Kidney (tissue), 14 donors: ENCODE data around the gene IL31. TPM values are rescaled to one million over a fixed set of nuclear protein-coding genes. Genes with fewer than 3 reads are reported as not detected.
"Not testable (repeated sequence)": the region's sequence is repeated elsewhere in the genome, so short reads cannot be mapped to it uniquely, and the experiment has no call there.

Experiments used
- DNase-seq, 5 donors: peaks; one replicate each; pipeline ENCODE4 v3.0.0-alpha.2; 2013 to 2020
- FAIRE-seq: peaks from 2 replicates; lab custom pipeline; 2012; peaks lifted over from hg19 to GRCh38; lab: Jason Lieb, UNC
- H3K27ac ChIP-seq, 2 donors: one replicate each; pipeline ENCODE4 v1.7.0; 2013; ENCODE audit warnings: low read depth in 2 of 2, low read length in 2 of 2, inconsistent platforms in 1 of 2
- H3K27me3 ChIP-seq: one replicate; pipeline ENCODE4 v1.7.1; 2013; ENCODE audit warnings: low read length, inconsistent platforms; ENCODE audit not compliant: control insufficient read depth, insufficient read depth
- H3K36me3 ChIP-seq, 3 donors: one replicate each; pipeline versions ENCODE4 v1.7.0 to v1.7.1; 2013; ENCODE audit warnings: low read length in 3 of 3, control low read depth in 1 of 3, inconsistent platforms in 1 of 3; ENCODE audit not compliant: insufficient read depth in 3 of 3, control insufficient read depth in 2 of 3
- H3K4me1 ChIP-seq, 3 donors: one replicate each; pipeline versions ENCODE4 v1.7.0 to v1.7.1; 2013; ENCODE audit warnings: low read length in 3 of 3, inconsistent platforms in 1 of 3, low read depth in 1 of 3; ENCODE audit not compliant: control insufficient read depth in 2 of 3, insufficient read depth in 2 of 3
- H3K4me3 ChIP-seq, 3 donors: one replicate each; pipeline versions ENCODE4 v1.7.0 to v1.8.1; 2013; ENCODE audit warnings: low read length in 3 of 3, control low read depth in 1 of 3, inconsistent platforms in 1 of 3
- H3K9ac ChIP-seq, 3 donors: one replicate each; pipeline versions ENCODE4 v1.7.0 to v1.7.1; 2013; ENCODE audit warnings: low read length in 3 of 3, control low read depth in 1 of 3, inconsistent platforms in 1 of 3
- H3K9me3 ChIP-seq, 3 donors: one replicate each; pipeline versions ENCODE4 v1.7.0 to v1.7.1; 2013; ENCODE audit warnings: low read length in 3 of 3, control low read depth in 1 of 3, inconsistent platforms in 1 of 3; ENCODE audit not compliant: control insufficient read depth in 2 of 3, insufficient read depth in 1 of 3
- intact Hi-C: fragments of 100-400 bp; cut with DNase I; formaldehyde crosslinking; loops from one replicate; pipeline ENCODE4 v1.11.1; 2022
- polyA plus RNA-seq: library from polyadenylated mRNA; stranded (reverse); fragments of 350-450 nt; fragmentation: Illumina TruSeq; extraction: RNeasy Lipid Tissue Mini Kit (QIAGEN cat#74804); gene quantifications from one replicate; pipeline ENCODE4 v1.2.3, GENCODE V29; 2014; ENCODE audit warnings: low read depth, low replicate concordance; ENCODE audit not compliant: insufficient read depth
- total RNA-seq: library from RNA; stranded (reverse); fragmentation: NEBNext Ultra II Directional; extraction: Animal tissue kit (Norgen Biotek cat#: 25700); gene quantifications from one replicate; pipeline ENCODE4 v1.2.1, GENCODE V29; 2021
- TF ChIP-seq, protein P1 (sequence below): IDR thresholded peaks from 3 replicates; pipeline ENCODE4 v1.5.1; 2012; ENCODE audit warnings: mild to moderate bottlenecking, moderate library complexity, borderline replicate concordance; ENCODE audit not compliant: insufficient read depth; ENCODE audit errors: extremely low read depth
- donor health status: control.
- donor health status: control.
- donor health status: control.
- donor health status: control.
- donor health status: control.
- donor health status: DM: yes; HTN: yes; CAD: no.
- donor health status: Normal renal cell carcinoma (clear cell type).

The IL31 gene
- total and polyA plus RNA-seq, 2 donors from 2014 or later = not detected

GRCh38 chr12:122182887-122183587, 9.0 kb upstream of the IL31 start, which contains the start of gene LRRC43:
Gene LRRC43, plus strand, starts transcription at chr12:122183123. Its CDS starts 22 bp downstream, at chr12:122183145.
- Histone ChIP-seq H3K9me3 (no peaks in the 10 kb centered on the region), H3K36me3 (no peaks in the 10 kb centered on the region), H3K4me1 (no peaks in the 10 kb centered on the region), H3K4me3 (peak within 1 kb of the TSS; percentile 44 to 66 (median 64)), H3K27ac (no peak within 1 kb of the TSS), H3K27me3 (no peaks in the 10 kb centered on the region), H3K9ac (peak within 1 kb of the TSS in 1 of 3 donors; percentile 67)
- intact Hi-C loops = no loop called here
- TF ChIP-seq, protein P1, sequence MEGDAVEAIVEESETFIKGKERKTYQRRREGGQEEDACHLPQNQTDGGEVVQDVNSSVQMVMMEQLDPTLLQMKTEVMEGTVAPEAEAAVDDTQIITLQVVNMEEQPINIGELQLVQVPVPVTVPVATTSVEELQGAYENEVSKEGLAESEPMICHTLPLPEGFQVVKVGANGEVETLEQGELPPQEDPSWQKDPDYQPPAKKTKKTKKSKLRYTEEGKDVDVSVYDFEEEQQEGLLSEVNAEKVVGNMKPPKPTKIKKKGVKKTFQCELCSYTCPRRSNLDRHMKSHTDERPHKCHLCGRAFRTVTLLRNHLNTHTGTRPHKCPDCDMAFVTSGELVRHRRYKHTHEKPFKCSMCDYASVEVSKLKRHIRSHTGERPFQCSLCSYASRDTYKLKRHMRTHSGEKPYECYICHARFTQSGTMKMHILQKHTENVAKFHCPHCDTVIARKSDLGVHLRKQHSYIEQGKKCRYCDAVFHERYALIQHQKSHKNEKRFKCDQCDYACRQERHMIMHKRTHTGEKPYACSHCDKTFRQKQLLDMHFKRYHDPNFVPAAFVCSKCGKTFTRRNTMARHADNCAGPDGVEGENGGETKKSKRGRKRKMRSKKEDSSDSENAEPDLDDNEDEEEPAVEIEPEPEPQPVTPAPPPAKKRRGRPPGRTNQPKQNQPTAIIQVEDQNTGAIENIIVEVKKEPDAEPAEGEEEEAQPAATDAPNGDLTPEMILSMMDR = no peak
- peak; percentile 78 to 89 (median 85) for DNase-seq
- no peak for FAIRE-seq

DNA sequence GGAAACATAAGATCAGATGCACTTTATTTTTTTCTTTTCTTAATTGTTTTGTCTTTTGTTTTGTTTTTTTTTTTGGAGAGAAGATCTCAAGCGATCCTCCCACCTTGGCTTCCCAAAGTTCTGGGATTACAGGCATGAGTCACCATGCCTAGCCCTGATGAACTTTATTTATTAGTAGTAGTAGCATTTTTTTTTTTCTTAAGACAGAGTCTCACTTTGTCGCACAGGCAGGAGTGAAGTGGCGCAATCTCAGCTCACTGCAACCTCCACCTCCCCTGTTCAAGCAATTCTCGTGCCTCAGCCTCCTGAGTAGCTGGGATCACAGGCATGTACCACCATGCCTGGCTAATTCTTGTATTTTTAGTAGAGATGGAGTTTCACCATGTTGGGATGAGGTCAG, 2.5 kb upstream of the IL31 start:
- H3K9me3 ChIP-seq, H3K4me1 ChIP-seq, FAIRE-seq, H3K27me3 ChIP-seq, DNase-seq, H3K36me3 ChIP-seq, H3K4me3 ChIP-seq, intact Hi-C loops, H3K27ac ChIP-seq, H3K9ac ChIP-seq: not testable (repeated sequence)

GRCh38 chr12:122172262-122172939, 1.6 kb downstream of the IL31 start:
- H3K4me1 ChIP-seq = no peaks in the 10 kb centered on the region
- H3K27me3 ChIP-seq = no peaks in the 10 kb centered on the region
- H3K9ac ChIP-seq = no peak overlapping the region
- TF ChIP-seq, protein P1 = no peak
- no peaks in the 10 kb centered on the region for H3K36me3 ChIP-seq
- FAIRE-seq (no peak), DNase-seq (no peak)
- H3K9me3 ChIP-seq = no peaks in the 10 kb centered on the region
- intact Hi-C loops = no loop called here
- H3K27ac ChIP-seq = no peak overlapping the region
- no peak overlapping the region for H3K4me3 ChIP-seq

DNA sequence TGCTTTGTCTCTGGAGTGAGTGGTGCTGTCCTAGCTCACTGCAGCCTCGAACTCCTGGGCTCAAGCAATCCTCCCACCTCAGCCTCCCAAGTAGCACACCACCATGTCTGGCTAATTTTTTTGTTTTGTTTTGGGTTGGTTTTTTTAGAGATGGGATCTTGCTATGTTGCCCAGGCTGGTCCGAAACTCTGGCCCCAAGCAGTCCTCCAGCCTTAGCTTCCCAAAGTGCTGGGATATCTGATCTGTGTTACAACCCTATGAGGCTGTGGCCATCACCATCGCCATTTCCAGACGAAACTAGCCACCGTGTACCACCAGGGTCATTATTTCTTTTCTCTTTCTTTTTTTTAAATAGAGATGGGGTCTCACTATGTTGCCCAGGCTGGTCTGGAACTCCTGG, 2.6 kb downstream of the IL31 start:
- Histone ChIP-seq H3K36me3 (no peaks in the 10 kb centered on the region), H3K27me3 (no peaks in the 10 kb centered on the region), H3K9ac (no peak overlapping the region), H3K9me3 (no peaks in the 10 kb centered on the region), H3K27ac (no peak overlapping the region), H3K4me3 (no peak overlapping the region), H3K4me1 (no peaks in the 10 kb centered on the region)
- FAIRE-seq (no peak), DNase-seq (no peak)
- TF ChIP-seq, protein P1 = no peak
- intact Hi-C loops = no loop called here
